ENCODE measurements around the gene TESK1.

GRCh38 chr9:35653611-35654010 lies 48.5 kb downstream of the TESK1 start:
- TF ChIP-seq SP1 (CRISPR knock-in tag; conservative IDR thresholded peaks at IDR 0.05) = no peak
- no peak for TF ChIP-seq CTCF (IDR thresholded peaks at IDR 0.05)
- TF ChIP-seq TEAD1 (CRISPR knock-in tag; IDR thresholded peaks at IDR 0.05) = no peak
